Stomach (tissue), 9 donors: ENCODE data around the gene FREM2. TPM values are rescaled to one million over a fixed set of nuclear protein-coding genes. Genes with fewer than 3 reads are reported as not detected.

Experiments
- DNase-seq, 2 donors: peaks; one replicate each; pipeline versions ENCODE4 v3.0.0 to v3.0.0-alpha.2; 2013 to 2019
- H3K27ac ChIP-seq, 5 donors: fragments of 200-600 bp in 4 of 5; sonication (generic) in 4 of 5; one replicate each; pipeline ENCODE4 v1.5.1; 2013 to 2019; ENCODE audit warnings: mild to moderate bottlenecking in 1 of 5, moderate library complexity in 1 of 5
- H3K27me3 ChIP-seq, 3 donors: fragments of 200-600 bp; sonication (generic); one replicate each; pipeline ENCODE4 v1.5.1; 2017 to 2019; ENCODE audit warnings: mixed run types in 1 of 3
- H3K36me3 ChIP-seq, 4 donors: fragments of 200-600 bp; sonication (generic); 1 replicate in 3 of 4; 2 replicates in 1 of 4; pipeline ENCODE4 v1.5.1; 2016 to 2019
- H3K4me1 ChIP-seq, 4 donors: fragments of 200-600 bp; sonication (generic); one replicate each; pipeline ENCODE4 v1.5.1; 2016 to 2019
- H3K4me3 ChIP-seq, 4 donors: fragments of 200-600 bp; sonication (generic) in 3 of 4; one replicate each; pipeline ENCODE4 v1.5.1; 2016 to 2019; ENCODE audit warnings: mild to moderate bottlenecking in 1 of 4
- H3K9me3 ChIP-seq, 4 donors: fragments of 200-600 bp; sonication (generic); one replicate each; pipeline ENCODE4 v1.5.1; 2016 to 2019
- EP300 ChIP-seq: sonication (generic); formaldehyde crosslinking; IDR thresholded peaks from one replicate; pipeline ENCODE4 v1.6.1; 2017; ENCODE audit warnings: antibody characterized with exemption
- POLR2A ChIP-seq, 4 donors: fragments of 450-650 bp; IDR thresholded peaks; one replicate each; pipeline ENCODE4 v1.6.1; 2016; ENCODE audit warnings: antibody characterized with exemption in 4 of 4, control low read depth in 2 of 4, mild to moderate bottlenecking in 1 of 4, moderate library complexity in 1 of 4
- POLR2AphosphoS5 ChIP-seq, 3 donors: sonication (generic); formaldehyde crosslinking; IDR thresholded peaks; one replicate each; pipeline ENCODE4 v1.6.1; 2016; ENCODE audit warnings: antibody characterized with exemption in 3 of 3
- WGBS, 5 donors: extraction: QIAGEN DNeasy Blood & Tissue Kit in 3 of 5; methylation state at CpG; one replicate each; pipeline versions ENCODE4 v1.1.5 to v1.1.7; 2013 to 2018; 5-methylcytosine and 5-hydroxymethylcytosine counted together
- intact Hi-C: fragments of 100-400 bp; cut with DNase I; formaldehyde crosslinking; loops from one replicate; pipeline ENCODE4 v1.15.1; 2023; ENCODE audit warnings: low total_unique reads
- polyA plus RNA-seq, 3 donors: library from polyadenylated mRNA; stranded (reverse); fragments of 200-250 nt; gene quantifications; one replicate each; pipeline ENCODE4 v1.2.3, GENCODE V29; 2013
- total RNA-seq, 5 donors: library from RNA; depleted of rRNA; stranded (reverse); fragments of >200 nt; gene quantifications; one replicate each; pipeline versions ENCODE4 v1.1.0 to v1.2.3, GENCODE V29; 2014 to 2016
- TF ChIP-seq, protein P1 (sequence below), 7 experiments: fragments of 450-650 bp in 4 of 7; fragments of 200-600 bp in 3 of 7; sonication (generic) in 3 of 7; IDR thresholded peaks; one replicate each; pipeline ENCODE4 v1.5.1; 2016 to 2019; ENCODE audit warnings: antibody characterized with exemption in 7 of 7, control low read depth in 2 of 7, mild to moderate bottlenecking in 1 of 7
- donor health status: healthy with polysubstance abuse.
- donor health status: Bipolar disorder and iron deficiency.
- donor health status: healthy.

The FREM2 gene
- total and polyA plus RNA-seq, 8 donors: 0.37 to 18.0 (median 1.3) TPM

DNA sequence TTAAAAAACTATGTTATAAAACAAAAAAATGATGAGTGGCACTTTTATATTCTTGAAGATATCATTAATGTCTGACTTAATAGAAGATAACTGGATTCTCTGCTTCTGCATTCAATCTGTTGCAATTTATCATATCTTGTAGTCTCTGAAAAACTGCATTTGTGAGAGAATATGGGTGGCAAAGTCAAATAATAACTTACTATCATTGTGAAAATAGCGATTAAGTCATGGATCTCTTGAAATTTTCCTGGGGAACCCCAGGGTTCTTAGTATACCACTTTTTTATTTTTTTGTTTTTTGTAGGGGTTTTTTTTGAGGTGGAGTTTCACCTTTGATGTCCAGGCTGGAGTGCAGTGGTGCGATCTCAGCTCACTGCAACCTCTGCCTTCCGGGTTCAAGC, 176.7 kb downstream of the FREM2 start:
- peaks cover 0 to 4% (median 2%) of the 10 kb centered on the region in 4 donors for H3K4me1 ChIP-seq
- H3K36me3 ChIP-seq: peaks cover 0 to 5% (median 0%) of the 10 kb centered on the region in 4 donors
- H3K4me3 ChIP-seq: no peak overlapping the region
- 91 to 95% (median 93%) methylated on average over 3 of the region's 3 CpGs for WGBS, 5 donors
- no peak overlapping the region for H3K27ac ChIP-seq
- H3K9me3 ChIP-seq: no peaks in the 10 kb centered on the region
- no peak for DNase-seq
- TF ChIP-seq POLR2A (IDR thresholded peaks at IDR 0.05) (no peak), EP300 (no peak), POLR2AphosphoS5 (IDR thresholded peaks at IDR 0.05) (no peak)
- TF ChIP-seq, protein P1, sequence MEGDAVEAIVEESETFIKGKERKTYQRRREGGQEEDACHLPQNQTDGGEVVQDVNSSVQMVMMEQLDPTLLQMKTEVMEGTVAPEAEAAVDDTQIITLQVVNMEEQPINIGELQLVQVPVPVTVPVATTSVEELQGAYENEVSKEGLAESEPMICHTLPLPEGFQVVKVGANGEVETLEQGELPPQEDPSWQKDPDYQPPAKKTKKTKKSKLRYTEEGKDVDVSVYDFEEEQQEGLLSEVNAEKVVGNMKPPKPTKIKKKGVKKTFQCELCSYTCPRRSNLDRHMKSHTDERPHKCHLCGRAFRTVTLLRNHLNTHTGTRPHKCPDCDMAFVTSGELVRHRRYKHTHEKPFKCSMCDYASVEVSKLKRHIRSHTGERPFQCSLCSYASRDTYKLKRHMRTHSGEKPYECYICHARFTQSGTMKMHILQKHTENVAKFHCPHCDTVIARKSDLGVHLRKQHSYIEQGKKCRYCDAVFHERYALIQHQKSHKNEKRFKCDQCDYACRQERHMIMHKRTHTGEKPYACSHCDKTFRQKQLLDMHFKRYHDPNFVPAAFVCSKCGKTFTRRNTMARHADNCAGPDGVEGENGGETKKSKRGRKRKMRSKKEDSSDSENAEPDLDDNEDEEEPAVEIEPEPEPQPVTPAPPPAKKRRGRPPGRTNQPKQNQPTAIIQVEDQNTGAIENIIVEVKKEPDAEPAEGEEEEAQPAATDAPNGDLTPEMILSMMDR (IDR thresholded peaks at IDR 0.05): no peak
- no peaks in the 10 kb centered on the region for H3K27me3 ChIP-seq
- intact Hi-C loops: no loop called here

DNA sequence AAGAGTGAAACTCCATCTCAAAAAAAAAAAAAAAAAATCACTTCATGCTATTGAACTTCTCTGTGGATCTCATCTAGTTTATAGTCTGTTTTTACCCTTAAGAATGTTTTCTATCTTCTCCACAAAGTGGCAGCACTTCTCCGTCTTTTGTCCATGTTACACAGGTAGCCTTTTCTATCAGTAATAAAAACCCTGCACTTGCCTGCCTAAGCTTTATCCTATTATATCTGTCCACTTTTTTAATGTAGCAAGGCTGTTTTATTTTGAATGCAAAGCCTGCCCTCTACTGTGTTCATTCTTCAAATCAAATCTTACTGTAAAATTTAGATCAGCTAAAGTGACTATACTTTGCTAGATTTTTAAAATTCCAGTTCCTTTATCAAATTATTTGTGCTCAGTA, 179.8 kb downstream of the FREM2 start:
- Histone ChIP-seq H3K27ac (no peak overlapping the region), H3K27me3 (no peaks in the 10 kb centered on the region), H3K4me3 (no peak overlapping the region), H3K36me3 (no peaks in the 10 kb centered on the region), H3K9me3 (no peaks in the 10 kb centered on the region), H3K4me1 (peaks cover 0 to 10% (median 0%) of the 10 kb centered on the region in 4 donors)
- intact Hi-C loops: no loop called here
- DNase-seq: peak in 1 of 2 donors; percentile 32
- no peak for TF ChIP-seq POLR2AphosphoS5 (IDR thresholded peaks at IDR 0.05)
- TF ChIP-seq, protein P1 (IDR thresholded peaks at IDR 0.05): peak in 2 of 7 experiments; percentile 6 to 9
- WGBS, 5 donors: 9 to 54% (median 37%) methylated on average over 1 of the region's 1 CpG

DNA sequence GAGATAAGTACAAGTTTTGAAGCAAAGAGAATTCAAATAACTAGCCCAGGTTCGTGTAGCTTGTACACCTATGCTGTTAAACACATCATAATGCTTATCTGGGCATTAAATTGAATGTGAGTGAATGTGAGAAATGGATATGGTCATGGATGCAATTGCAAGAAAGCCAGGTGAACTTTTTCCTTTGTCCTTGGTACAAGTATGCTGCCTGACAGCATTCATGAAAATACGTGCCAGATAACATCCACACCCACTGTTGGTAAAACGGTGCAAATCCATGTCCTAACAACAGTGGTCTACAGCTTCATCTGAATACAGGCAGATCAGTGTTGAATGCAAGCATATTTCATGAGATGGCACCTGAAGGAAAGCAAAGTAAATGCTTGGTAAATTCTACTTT, 181.5 kb downstream of the FREM2 start:
- DNase-seq: no peak
- H3K4me3 ChIP-seq: no peak overlapping the region
- TF ChIP-seq EP300 (no peak), POLR2AphosphoS5 (IDR thresholded peaks at IDR 0.05) (no peak), POLR2A (IDR thresholded peaks at IDR 0.05) (no peak)
- TF ChIP-seq, protein P1 (IDR thresholded peaks at IDR 0.05): no peak
- intact Hi-C loops: no loop called here
- no peaks in the 10 kb centered on the region for H3K36me3 ChIP-seq
- H3K27ac ChIP-seq: no peak overlapping the region
- H3K9me3 ChIP-seq: no peaks in the 10 kb centered on the region
- peaks cover 0 to 10% (median 0%) of the 10 kb centered on the region in 4 donors for H3K4me1 ChIP-seq
- H3K27me3 ChIP-seq: no peaks in the 10 kb centered on the region
- 24 to 45% (median 35%) methylated on average over 3 of the region's 3 CpGs for WGBS, 5 donors

DNA sequence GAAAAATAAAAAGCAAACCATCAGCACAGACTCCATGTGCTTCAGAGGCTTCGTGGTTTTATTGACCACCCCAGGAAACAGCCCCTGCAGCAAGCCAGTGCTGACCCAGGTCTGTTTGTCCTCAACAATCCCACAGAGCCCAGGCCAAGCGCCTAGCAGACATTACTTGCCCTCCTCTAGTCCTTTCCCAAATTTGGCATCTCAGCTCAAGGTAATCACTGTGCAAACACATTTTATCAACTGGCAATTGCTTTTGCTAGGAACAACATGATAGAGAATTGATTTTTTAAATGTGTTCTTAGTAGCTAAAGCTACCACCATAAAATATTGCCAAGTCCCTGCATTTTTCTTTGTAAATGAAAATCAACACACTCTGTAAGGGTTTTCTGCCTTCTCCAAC, 182.0 kb downstream of the FREM2 start:
- DNase-seq: no peak
- Histone ChIP-seq H3K27me3 (no peaks in the 10 kb centered on the region), H3K4me1 (peaks cover 0 to 10% (median 0%) of the 10 kb centered on the region in 4 donors), H3K27ac (no peak overlapping the region), H3K36me3 (no peaks in the 10 kb centered on the region), H3K9me3 (no peaks in the 10 kb centered on the region), H3K4me3 (no peak overlapping the region)
- TF ChIP-seq, protein P1 (IDR thresholded peaks at IDR 0.05): no peak
- TF ChIP-seq POLR2A (IDR thresholded peaks at IDR 0.05) (no peak), EP300 (no peak), POLR2AphosphoS5 (IDR thresholded peaks at IDR 0.05) (no peak)
- intact Hi-C loops: no loop called here
- WGBS, 5 donors: 26 to 53% (median 44%) methylated on average over 2 of the region's 2 CpGs
